Measurements from ENCODE around the gene TREH.

DNA sequence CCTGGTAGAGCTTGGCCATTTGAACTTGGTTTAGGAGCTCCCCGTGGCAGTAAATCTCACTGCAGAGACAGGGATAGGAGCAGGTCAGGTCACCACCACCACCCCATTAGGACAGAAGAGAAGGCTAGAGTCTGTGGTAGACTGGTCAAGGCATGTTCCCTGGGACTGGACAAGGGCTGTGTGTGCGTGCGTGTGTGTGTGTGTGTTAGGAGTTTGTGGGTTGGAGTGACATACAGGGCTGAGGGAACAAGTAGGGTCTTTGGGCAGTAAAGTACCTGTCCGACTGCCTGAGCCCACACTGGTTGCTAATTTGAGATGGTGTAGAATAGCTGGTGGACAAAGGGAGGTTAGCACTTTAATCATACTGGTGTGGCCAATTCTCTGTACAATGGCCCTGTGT, 16.1 kb downstream of the TREH start:
- TF ChIP-seq CTCF (conservative IDR thresholded peaks at IDR 0.05; ENCODE audit: low read depth, low read length) (no peak), EZH2 (IDR thresholded peaks at IDR 0.05; ENCODE audit: borderline replicate concordance, low read depth, low read length, poor library complexity, severe bottlenecking) (no peak)

Data from A673 (cell line).